Stimulated activated CD4-positive, alpha-beta T cell treated with anti-CD3 and anti-CD28 coated beads, Interleukin-15, amount 100 ng/mL, for 24 hours (primary cell): Measurements from ENCODE around the gene CNTLN.
"Not testable (repeated sequence)": the region's sequence is repeated elsewhere in the genome, so short reads cannot be mapped to it uniquely, and the experiment has no call there.

Experiments
- DNase-seq: peaks from one replicate; pipeline ENCODE4 v3.0.0-alpha.2; 2020

Gene CNTLN

DNA sequence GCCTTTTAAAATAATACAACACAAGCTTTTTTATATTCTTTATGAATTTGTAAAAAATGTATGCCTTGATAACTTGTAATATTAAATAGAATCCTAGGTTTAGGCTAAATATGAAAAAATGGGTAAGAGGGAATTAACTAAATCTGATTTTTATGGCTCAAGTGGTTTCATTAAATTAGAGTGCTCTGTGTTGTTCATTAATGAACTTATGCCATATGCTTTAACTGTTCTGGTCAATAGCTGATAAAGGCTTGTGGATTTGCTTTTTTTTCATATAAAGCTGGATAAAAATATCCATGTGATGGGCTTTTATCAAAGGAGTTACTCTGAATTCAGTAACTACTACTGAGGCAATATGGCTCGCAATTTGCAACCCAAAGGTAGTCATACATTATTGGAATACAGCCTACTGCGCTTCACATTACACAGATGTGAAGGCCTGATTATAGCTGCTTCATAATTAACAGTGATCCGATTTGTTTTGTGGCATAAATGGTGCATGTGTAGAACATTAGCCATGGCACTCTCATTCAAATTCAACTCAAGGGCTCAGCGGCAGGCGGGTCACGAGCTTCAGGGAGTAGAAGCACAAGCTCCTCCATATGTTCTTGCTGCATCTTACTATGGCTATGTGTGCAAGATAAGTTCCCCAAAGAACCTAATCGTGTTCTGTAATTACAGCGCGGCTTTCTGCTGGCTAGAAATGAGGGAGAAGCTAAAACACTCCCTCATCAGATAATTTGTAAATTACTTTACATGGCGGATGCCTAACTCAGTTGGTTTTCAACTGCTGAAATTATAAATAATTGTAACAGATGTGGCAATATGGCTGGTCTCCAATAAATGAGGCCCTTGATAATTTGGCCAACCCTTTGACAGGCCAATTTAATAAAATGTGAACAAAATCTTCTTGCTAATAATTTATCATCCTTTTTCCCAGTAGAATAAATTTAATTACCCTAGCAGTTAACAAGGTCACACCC, 188.3 kb downstream of the CNTLN start:
- DNase-seq = no peak

DNA sequence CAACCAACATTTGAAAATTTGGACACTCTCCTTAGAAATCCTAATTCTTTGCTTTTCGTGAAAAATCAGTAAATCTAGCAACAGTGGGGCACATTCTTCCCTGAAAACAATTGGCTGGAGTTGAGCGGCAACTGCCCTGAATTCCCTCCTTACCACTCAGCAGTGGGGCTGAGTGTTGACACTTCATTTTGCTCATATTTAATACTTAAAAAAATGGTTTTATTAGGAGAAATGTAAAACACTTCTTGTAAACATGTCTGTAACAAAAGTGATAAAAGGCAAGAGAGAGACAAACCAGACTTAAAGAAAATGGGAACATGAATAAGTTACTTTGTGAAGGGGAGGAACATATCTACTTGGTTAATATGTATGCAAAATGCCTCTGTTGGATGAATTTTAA, 193.5 kb downstream of the CNTLN start:
- no peak for DNase-seq

DNA sequence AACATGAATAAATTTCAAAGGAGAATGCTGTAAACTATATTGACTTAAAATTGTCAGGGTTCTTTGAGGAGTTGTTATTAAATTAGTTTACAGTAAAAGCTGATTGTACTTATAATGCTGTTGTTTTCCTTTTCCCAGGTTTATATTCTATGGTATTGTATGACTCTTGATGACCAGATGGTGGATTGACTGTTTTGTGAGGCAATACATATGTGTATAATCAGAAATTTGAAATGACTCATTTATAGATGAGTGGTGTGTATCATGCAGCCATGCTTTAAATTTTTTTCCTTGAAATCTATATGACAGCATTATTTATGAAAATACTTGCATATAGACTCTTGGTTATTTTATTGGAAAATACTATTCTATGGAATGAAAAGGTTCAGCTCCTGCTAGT, 195.3 kb downstream of the CNTLN start:
- no peak for DNase-seq

DNA sequence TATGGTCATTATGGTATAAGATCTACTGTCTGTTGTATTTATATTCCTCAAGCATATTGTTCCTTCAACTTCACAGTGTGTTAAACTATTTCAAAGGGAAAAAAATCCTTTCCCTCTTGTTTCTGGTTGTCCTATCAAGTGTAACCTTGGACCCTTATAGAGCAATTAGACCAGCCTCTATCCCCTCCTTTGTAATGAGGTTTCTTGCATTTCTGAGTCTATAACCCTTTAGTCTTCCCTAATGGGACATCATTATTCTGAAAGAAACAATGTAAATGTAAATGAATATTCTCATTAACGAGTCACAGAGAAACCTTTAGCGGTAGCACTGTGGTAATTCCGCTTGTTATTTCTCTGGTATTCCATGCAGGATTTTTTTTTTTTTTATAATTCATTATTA, 197.3 kb downstream of the CNTLN start:
- no peak for DNase-seq

DNA sequence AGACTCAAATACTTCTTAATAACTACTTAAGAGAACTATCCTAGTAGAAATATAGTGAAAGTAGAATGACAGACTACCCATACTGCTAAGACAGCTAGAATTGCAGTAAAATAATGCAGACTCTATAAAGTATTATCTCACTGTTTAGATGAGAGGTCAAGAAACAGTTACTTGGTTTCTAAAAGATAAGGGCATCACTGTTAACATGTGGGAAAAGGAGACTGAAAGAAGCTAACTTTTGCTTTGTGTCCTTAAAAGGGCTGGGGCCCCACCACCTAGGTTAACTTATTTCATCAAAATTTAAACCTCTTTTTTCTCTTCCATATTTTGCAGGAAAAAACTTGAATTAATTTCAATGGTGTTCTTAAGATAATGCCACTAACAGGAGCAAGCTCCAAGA, 204.3 kb downstream of the CNTLN start:
- DNase-seq = no peak

DNA sequence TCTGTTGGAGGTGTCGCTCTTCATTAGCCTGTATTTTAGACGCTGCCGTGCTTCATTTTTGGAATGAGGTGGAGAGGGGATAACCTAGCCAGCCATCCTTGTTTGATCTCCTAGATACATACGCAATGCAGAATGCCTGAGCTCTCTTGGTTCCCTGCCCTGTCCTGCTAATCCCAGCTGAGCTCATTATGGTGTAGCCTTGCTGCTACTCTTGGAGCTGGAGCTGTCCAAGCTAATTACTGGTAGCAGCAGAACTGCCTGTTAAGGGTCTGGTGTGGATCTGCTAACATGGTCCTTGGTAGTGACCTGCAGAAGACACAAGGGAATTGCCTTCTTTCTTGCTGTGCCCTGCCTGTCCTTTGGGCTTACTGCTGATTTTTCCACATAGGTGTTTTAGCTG, 207.9 kb downstream of the CNTLN start:
- DNase-seq = no peak

DNA sequence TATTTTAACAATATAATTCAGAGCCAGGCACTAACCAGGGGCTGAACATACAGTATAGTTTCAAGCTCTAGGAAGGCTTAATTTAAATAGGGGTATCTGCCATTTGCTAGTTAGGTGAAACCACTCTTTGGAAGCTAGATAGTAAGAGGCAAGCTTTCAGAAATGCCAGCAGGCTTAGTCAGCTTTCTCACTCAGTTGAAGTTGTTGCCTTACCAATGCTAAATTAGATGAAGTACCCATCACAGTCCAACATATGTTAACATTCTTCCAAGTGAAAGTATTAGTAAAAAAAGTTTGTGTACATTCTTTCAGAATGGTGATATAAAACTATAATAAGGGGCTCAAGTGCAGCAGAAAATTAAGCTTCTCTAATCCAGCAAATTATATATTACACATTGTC, 215.0 kb downstream of the CNTLN start:
- DNase-seq = no peak

DNA sequence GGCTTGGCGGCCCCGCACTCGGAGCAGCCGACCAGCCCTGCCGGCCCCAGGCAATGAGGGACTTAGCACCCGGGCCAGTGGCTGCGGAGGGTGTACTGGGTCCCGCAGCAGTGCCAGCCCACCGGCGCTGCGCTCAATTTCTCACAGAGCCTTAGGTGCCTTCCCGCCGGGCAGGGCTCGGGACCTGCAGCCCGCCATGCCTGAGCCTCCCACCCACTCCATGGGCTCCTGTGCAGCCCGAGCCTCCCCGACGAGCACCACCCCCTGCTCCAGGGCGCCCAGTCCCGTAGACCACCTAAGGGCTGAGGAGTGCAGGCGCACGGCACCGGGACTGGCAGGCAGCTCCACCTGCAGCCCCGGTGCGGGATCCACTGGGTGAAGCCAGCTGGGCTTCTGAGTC, 219.2 kb downstream of the CNTLN start:
- DNase-seq = not testable (repeated sequence)

DNA sequence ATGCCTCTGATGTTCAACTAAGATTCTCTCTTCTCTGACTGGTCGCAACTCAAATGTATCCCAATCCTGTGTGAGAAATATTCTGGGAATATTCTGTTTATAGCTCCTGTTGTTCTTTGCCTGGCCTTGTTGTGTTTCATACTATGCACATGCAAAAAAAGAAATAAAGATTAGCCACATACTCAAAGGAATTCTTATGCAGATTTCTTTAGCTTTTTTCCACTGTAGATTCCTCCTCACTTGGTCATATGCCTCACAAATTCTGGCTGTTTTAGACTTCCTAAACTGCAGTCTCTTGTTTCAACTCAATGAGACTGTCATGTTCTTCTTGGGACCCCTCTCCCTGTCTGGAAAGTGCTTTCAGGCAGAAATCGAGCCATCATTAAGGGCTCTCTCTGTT, 226.5 kb downstream of the CNTLN start:
- no peak for DNase-seq

DNA sequence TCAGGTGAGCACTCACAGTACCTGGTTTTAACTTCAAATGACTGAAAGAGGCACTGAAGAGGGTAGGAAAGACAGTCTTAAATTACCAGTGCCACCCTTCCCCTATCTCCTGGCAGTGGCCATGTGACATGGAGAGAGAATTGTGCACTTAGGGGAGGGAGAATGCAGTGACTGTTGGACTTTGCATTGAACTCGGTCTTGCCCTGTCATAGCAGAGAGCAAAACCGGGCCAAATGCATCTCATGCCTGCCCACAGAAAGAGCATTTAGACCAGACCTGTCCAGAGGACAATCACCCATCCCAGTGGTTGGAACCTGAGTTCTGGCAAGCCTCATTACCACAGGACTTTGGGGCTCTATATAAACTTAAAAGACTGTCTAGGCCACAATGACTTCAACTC, 232.2 kb downstream of the CNTLN start:
- DNase-seq = no peak

DNA sequence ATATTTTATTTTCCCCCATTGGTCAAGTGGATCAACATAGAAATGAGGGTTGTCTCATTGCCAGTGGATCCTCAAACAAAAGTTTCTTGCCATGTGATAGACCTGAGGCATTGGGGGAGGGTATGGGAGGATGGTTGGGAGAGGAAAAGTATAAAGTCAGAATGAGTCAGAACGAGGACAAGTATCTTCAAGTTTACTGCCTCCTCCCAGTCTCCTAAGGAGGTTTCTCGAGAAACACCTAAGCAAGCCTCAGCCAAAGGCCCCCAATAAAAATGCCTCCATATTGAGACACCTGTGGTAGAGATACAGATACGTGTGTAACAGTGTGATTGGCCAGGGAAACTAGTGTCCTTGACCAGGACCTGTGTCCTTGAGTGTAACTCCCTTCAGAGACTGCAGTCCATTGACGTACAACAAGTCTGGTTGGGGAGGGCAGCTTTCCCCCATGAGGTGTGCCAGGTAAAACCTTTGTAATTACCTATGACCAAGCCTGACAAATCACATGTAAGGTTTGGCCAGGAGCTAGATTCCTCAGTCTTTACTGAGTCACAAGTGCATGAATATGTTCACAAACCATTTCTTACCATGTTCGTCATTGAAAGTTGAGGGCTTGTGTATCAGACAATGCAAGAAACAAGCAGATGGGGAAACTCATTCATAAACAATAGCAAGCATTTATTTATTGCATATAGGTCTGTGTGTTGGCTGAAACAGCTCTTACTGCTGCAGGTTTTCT, 245.5 kb downstream of the CNTLN start:
- DNase-seq = no peak

DNA sequence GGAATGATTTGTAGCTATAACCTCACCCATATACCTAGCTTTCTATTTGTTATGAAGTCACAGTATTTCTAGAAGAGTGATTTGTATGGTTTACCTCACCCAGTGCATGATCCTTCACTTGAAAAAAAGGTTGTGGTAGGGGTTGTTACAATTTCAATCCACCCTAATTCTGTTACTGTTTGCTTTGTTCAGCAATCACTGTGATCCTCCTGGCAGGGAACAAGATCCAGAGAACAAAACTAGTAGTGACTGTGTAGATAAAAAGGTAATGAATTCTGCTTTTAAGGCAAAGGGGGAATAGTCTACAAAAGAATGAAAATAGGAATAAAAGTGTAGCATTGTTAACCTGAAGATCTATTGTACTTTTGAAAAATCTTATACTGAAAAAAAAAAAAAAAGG, 252.7 kb downstream of the CNTLN start:
- DNase-seq = no peak

DNA sequence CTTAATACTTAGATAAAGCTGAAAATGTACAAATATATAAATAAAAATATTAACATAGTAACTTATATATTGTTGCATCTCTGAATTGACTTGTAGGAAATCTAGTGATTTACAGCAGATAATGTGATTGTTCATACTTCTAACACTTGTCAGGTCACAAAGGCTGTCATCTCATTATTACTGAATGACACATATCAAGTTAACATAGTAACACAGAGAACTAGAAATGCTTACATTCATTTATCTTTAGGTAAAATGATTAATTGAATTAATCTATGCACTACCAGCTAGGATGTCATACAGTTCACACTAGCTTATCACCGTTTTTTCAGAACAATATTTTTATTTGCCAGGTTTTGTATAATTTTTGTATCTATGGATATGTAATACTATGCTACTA, 254.2 kb downstream of the CNTLN start:
- DNase-seq = no peak

DNA sequence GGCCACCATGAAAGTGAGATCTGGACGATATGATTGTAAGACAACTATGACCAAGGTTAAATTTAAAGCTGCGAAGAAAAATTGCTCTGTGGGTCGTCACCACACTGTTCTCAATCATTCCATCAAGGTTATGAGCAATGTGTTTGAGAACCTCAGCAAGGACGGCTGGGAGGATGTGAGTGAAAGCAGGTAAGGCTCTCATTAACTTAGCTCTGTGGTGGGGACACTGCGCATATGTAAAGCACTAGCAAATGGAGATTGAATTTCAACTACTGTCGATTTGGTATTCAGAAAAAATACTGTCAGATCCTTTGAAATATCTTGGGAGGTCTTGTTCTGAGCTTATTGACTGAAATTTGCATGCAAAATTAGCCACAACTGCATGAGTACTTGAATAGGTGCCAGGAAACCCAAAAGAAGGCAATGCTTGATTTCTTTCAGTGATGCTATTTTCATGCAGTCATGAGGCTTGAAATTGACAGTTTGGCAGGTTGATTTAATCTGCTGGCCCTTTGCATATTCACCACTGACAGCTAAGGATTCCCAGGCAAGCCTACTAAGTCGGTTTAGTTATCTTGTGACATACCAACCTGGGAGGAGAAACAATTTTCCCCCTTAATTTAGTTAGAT, 260.2 kb downstream of the CNTLN start:
- DNase-seq = no peak

DNA sequence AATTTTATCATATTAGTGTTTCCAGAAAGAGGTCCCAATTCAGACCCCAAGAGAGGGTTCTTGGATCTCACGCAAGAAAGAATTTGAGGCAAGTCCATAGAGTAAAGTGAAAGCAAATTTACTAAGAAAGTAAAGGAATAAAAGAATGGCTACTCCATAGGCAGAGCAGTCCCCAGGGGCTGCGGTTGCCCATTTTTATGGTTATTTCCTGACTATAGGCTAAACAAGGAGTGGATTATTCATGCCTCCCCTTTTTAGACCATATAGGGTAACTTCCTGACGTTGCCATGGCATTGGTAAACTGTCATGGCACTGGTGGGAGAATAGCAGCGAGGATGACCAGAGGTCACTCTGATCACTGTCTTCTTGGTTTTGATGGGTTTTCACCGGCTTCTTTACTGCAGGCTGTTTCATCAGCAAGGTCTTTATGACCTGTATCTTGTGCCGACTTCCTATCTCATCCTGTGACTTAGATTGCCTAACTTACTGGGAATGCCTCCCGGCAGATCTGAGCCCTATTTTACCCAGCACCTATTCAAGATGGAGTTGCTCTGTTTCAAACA, 262.4 kb downstream of the CNTLN start:
- DNase-seq = not testable (repeated sequence)

DNA sequence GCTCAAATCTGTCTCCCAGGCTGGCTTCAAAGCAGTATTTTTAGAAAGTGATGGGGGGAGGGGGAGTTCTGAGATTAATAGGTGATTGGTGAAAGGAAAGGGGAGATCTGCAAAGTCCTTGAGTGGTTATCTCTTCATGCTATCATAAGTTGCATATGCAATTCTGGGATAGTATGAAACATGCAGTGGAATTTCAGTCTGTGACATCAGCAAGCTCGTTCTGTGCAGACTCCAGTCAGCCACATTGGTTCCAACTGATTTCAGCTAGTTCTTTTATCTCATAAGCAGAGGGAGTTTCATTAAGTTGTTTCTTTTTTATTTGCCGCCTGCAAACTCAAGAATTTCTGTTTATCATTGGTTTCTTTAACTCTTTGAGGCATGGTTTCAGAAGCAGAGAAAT, 263.5 kb downstream of the CNTLN start:
- DNase-seq = no peak

DNA sequence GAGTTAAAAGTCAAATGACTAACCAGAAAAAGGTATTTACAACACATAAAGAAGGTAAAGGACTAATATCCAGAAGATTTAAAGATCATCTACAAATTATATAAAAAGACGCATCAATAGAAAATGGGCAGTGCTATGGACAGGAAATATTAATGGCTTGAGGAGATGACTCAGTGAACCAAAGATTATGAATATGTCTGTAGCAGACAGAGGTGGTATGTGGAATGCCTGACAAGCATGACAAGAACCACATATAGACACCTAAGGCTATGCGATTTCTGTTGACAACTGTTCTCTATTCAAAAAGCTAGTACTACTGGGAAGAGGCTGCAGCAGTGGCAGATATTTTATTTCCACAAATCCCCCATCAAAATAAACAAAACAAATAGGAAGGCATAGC, 267.0 kb downstream of the CNTLN start:
- no peak for DNase-seq

DNA sequence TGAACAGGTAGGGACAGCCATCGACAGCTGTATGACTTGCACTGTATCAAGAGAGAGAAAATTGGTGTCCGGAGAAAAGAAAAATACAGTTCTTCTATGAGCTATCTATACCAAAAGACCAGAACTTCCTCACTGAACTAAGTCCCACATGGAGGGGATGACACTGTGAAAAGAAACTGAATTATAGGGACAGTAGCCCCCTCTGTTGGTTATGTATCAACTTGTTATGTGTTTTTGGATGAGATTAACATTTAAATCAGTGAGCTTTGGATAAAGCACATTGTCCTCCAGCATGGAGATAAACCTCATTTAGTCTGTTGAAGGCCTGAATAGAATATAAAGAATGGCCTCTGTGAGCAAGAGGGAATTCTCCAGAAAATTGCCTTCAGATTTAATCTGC, 267.5 kb downstream of the CNTLN start:
- DNase-seq = no peak

DNA sequence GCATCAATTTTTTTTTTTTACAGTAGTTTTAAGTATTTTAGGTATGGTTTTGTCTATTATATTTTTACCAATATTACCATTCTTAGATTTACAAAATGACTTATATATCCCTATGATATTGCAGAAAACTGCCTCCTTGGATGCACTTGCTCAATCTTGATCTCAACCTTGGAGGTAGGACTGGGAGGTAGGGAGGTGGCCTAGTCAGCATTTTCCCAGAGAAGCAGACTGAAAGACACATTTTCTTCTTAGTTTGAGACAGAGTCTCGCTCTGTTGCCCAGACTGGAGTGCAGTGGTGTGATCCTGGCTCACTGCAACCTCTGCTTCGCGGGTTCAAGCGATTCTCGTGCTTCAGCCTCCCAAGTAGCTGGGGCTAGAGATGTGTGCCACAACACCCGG, 268.7 kb downstream of the CNTLN start:
- no peak for DNase-seq

DNA sequence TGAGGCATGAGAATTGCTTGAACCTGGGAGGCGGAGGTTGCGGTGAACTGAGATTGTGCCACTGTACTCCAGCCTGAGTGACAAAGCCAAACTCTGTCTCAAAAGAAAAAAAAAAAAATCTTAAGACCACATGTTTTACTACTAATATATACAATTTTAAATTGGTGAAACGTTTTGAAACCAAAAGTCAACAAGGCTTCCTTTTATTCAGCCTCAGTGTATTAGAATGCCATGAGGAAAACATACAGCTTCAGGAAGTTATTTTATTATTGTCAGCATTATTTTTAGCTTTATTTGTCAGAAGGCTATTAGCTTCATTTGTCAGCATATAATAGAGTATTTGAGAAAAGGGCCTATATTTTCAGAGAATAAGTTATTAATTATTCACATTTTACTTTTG, 280.1 kb downstream of the CNTLN start:
- DNase-seq = no peak

DNA sequence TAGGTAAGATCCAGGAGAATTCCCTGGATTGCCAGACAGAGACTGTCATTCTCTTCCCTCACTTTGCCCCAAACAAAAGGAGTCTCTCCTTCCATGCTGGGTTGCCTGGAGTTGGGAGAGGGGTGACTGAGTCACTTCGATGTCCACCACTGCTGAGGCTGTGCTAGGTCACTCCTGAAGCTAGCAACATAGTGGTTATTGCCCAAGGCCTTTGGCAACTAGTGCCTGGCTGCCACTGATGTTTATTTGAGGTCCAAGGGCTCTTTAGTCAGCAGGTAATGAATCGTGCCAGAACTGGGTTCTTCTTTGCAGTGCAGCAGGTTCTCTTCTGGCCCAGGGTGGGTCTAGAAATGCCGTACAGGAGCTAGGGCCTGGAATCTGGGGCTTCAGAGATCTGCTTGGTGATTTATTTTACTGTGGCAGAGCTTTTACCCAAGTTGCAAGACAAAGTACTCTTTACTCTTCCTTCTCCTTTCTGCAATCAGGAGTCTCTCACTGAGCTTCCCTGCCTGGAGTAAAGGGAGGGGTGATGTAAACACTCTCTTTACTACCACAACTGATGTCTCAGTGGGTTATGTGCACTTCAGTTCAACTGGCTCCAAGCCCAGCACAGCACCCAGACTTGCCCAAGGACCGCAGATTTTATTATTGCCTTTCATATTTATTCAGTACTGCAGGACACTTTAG, 288.3 kb downstream of the CNTLN start:
- DNase-seq = no peak

DNA sequence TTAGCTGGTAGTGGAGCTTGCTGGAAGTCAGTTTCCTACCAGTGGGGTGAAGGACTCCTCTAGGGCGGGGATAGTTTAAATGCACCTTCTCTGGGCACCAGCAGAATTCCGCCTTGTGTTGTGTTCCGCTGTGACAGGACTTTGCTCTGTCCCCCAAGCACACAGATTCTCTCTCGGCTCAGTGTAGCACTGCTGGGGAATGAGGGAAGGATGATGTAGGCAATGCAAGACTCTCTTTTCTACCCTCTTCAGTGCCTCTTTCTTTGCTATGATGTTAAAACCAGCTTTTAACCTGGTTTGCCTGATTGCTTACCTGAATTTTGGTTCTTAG, 288.8 kb downstream of the CNTLN start:
- no peak for DNase-seq

DNA sequence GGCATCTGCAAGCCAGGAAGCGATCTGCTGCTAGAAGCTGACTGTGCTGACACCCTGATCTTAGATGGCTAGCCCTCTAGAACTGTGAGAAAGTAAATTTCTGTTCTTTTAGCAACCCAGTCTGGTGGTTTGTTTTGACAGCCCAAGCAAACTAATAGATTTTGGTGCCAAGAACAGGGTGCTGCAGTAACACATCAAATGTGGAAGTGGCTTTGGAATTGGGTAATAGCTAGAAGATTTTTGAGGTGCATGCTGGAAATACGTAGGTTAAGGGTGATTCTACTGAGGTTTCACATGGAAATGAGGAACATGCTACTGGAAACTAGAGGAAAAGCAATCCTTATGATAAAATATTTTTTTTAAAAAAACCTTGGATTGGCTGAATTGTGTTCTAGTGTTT, 290.5 kb downstream of the CNTLN start:
- DNase-seq = no peak
